GM19395 (cell line): ENCODE measurements around the gene SLC39A11.
"Not testable (repeated sequence)": the region's sequence is repeated elsewhere in the genome, so short reads cannot be mapped to it uniquely, and the experiment has no call there.

ENCODE experiments used
- ATAC-seq: cut with Tn5 transposase; IDR thresholded peaks from one replicate; pipeline ENCODE4 v1.9.1; 2021; ENCODE audit warnings: mild to moderate bottlenecking, moderate library complexity; ENCODE audit not compliant: unreplicated experiment

The SLC39A11 gene

DNA sequence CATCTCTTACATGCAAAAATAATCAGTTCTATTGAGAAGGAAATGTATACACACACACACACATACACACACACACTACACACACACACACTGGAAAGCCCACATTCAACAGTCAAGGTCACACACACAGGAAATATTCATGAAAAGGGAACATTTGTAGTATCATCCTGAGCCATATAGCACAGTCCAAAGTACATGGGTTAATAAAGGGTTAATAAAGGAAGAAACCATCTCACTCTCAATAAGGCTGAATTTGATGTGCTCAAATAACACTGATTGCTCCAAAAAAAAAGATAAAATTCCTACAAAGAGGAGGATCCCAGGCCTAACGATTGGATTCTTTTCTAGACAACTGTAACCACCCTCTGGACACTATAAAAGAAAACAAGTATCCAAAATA is 164.7 kb downstream of the SLC39A11 start:
- no peak for ATAC-seq

DNA sequence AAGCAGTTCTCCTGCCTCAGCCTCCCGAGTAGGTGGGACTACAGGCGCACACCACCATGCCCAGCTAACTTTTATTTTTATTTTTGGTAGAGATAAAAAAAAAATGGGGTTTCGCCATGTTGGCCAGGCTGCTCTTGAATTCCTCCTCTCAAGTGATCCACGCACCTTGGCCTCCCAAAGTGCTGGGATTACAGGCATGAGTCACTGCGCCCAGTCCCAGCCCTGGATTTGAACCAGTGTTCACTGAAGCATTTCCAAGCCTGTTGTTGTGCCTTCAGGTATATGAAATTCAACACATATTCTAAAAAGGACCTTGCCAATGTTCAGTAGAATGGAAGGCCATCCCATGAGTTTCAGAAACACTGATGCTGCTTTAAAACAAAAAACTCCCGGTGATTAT is 165.3 kb downstream of the SLC39A11 start:
- ATAC-seq, result no peak

DNA sequence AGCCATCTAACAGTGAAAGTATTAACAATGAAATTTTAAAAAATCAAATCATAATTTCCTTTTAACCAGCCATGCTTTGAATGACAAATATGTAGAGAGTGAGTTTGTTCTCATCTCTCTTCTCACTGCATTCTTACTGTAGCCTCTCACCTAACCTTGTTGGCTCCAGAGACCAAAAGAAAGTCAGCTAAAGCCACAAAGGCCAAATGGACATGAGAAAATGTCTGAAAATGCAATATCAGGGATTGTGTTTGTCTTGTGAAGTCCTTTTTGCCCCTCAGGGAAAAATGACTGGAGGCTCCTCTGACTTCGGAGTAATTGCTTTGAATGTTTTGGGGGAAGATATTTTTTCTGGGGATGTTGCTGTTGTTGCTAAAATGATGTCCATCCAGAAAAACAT is 166.3 kb downstream of the SLC39A11 start:
- ATAC-seq, result no peak

DNA sequence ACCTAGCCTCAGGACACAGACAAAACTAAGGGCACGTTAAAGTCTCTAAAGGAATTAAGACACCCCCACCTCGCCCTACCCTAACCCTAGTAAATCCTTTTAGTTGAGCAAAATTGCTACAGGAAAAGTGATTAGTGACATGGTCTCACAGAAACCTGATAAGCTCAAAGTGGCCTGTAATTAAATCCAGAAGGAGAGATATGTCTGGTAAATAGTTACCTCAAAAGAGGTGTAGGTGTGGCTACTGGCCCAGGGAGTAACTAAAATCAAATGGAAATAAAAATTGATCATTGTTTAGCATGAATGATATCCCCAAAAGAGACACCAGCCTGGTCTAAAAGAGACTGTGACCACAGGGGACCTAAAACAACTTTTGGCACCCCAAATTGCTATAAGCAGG is 168.3 kb downstream of the SLC39A11 start:
- ATAC-seq, result no peak

DNA sequence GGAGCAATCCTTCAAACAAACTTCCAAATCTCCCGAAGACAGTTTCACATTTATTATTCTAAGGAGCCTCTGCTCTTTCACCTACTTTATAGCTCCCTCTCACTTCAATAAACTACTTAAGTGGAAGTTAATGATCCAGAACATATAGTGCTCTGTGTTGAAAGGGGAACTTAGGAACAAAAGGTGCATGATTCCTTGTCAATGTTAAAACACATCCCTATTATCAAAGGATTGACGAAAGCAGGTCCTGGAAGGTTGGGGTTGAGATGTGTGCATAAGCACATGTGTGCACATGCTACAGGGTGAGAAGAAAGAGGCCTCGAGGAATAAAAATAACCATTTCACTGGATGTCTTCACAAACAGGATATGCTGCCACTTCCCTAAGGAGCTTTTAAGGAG is 170.3 kb downstream of the SLC39A11 start:
- ATAC-seq, result no peak

DNA sequence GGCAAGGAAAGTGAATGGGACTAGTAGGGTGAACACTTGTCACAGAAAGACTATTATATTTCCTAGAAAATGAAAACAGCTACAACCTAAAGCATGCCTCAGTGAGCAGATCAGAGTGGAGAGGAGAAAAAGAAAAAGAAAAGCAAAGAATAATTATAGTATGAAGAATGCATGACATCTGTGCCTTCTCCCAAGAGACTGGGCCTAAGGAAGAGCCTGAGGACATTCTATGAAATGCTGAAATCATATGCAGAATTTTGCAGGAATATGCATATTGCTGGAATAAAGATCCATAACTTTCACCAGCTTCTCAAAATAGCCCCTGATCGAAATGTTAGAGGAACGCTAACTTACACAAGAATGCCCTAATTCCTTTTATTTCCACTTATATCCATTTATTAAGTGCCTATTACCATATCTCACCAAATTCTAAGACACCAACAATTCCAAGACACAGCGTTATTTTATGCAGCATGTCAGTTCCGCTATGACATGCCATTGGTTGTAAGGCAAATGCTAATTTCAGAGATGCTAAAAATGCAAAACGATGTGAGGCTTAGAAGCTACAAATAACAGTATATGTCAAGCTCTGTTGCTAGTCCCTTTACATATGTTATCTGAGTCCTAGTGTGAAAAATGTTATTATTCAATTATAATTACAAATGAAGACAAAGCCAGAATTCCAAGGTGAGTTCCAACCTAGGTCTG is 171.0 kb downstream of the SLC39A11 start:
- no peak for ATAC-seq

DNA sequence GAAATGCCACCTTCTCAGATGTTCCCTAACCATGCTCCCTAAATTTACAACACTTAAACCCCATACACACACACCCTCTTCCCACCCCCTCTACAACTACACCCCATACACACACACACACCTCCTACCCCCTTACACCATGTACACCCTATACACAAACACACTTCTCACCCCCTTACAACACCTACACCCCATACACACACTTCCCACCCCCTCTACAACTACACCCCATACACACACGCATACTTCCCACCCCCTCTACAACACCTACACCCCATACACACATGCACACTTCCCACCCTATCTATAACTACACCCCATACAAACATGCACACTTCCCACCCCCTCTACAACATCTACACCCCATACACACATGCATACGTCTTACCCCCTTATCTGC is 172.0 kb downstream of the SLC39A11 start:
- no peak for ATAC-seq

DNA sequence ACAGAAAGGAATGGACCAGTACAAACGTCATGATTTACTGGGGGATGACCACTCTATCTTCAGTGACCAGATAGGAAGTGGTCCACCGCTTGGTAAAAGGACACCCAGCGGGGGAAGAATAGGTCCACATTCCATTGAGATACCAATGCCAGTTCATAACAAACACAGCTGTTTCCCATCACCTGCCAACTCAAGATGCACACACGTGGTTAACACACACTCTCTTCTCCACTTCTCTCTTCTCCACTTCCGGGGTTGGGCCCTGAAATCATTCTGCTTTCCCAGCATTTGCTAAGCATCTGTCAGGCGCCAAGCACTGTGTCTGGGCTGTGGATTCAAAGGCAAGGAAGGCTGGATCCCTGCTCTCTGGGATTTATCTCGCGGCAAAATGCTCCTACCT is 175.5 kb downstream of the SLC39A11 start:
- ATAC-seq, result no peak

DNA sequence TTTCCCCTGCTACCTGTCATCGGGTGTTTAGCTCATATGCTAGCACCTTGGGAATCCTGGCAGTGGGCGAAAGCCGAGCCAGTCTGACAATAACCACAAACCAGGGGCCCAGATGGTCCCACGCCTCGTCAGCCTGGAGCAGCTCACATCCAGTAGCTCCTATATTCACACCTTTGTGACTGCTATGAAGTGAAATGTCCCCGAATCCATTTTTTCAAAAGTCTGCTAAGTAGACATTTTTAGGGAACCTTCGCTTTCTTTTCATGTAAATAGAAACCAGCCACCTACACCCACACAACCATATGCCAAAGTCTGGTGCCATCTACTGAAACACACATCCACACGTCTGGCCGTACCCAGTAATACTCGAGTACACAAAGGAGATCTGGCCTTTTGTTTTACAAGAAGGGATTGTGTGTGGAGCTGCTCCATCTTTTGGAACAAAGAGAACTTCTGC is 176.8 kb downstream of the SLC39A11 start:
- ATAC-seq, result no peak

DNA sequence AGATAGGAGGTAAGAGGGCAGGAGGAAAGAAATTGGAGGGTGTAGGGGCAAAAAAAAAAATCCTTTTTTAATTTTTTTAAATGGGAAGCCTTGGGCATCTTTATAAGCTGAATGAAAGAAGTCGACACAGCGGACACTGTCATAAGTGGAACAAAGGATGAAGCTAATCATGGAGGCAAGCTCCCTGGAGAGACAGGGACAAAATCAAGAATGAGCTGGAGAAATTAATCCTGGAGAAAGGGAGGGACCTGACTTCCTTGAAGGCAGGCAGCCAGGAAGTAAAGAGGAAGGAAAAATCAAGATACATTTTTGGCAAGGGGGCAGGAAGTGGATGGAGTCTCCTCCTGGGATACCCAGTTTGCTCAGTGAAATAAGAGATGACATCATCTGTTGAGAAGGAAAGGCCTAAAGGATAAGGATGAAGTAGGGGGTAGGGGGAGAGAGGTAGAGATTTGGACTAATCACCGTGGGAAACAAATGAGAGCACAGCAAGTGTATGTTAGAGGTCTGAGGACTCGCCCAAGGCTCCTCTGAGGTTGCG is 179.3 kb downstream of the SLC39A11 start:
- no peak for ATAC-seq

DNA sequence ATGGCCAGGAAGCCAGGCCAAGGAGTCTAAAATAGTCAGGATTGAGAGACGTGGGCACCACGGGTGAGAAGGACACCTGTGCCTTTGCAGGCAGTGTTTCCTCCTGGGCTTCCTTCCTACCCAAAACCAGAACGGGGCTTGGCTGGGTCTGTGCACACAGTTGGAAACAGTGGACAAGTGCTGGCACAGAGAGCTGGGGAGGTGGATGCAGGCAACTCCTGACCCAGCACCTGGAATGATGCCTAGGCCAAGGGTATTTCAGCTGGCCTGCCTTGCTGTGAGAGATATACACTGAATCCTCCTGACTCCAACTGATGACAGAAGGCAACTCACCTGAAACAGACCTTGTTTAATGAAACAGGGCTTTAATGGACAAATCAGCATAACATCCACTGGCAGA is 186.2 kb downstream of the SLC39A11 start:
- no peak for ATAC-seq

DNA sequence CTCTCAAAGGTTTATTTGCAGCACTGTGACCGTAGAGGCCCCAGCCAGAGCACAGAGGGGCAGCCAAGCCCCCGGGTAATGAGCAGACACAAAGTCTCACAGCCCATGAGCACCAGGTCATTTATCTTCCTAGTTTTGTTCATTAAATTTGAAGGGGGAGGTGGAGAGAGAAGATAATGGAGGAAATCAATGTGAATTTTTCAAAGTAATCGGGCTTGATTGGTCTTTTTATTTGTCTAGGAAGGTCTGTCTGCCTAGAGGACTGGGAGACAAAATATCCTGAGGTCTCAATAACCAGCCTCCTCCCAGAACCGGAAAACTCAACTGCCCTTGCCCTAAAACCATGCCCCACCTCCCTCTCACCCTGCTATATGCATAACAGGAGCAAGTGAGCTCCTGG is 189.0 kb downstream of the SLC39A11 start:
- ATAC-seq, result no peak

DNA sequence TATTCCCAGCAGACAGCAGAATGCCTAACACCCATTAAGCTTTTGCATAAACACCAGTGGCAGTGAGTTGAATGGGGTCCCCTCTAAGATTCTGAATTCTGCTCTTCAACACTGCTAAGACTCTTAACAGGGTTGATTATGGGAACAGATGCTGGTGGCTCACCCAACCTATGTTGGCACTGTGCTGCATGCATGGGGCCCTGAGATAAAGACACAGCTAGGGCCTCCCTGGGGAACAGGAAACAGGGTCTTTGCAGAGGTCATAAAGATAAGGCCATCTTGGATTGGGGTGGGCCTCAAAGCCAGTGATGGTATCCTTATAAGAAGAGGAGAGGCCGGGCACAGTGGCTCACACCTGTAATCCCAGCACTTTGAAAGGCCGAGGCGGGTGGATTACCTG is 190.8 kb downstream of the SLC39A11 start:
- no peak for ATAC-seq

DNA sequence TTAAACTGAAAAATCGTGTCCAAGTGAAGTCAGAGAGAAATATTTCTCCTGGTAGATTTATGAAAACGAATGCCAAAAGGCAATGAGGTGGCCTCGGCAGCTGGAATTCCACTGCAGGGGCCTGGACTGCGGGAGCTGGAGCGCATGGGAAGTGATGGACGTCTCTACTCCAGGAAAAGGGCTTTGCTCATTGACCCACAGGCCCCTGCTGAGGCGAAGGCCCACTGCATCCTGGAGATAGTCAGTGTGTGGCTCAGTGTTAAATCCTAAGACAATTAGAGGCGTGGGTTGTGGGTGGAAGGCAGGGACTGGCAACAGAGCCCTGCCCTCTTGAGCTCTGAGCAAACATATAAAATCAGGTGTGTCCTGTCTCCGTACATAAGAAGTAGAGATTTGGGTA is 191.4 kb downstream of the SLC39A11 start:
- no peak for ATAC-seq

DNA sequence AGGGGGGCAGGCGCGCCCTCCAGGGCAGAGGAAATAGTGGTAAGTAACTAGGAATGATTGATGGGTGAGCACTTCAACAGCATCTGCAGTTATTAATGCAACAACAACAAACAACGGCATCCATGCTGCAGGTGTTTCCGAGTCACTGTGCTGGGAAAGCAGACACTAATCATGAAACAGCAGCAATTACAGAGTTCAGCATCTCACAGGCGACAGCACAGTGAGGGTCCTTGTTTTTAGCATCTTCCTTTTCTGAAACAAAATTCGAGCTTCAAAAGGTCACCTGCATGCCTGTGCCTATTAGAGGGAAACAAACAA is 191.9 kb downstream of the SLC39A11 start:
- no peak for ATAC-seq

DNA sequence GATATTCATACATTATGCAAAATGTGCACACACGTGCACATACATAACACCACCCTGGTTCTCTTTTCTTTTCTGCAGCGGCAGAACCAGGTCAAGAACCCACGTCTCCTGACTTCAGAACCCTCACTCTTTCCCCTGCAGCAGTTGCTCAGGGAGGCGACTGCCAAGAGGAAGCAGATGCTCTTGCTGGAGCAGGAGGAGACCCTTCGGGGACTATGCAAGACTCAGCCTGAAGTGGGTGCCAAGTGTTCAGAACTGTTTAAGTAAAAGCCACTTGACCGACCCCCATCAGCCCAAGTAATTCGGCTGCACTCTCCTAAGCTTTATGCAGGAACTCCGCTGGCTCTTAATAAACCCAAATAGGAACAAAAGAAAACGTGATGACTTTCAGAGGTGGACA is 193.8 kb downstream of the SLC39A11 start:
- ATAC-seq, result no peak

DNA sequence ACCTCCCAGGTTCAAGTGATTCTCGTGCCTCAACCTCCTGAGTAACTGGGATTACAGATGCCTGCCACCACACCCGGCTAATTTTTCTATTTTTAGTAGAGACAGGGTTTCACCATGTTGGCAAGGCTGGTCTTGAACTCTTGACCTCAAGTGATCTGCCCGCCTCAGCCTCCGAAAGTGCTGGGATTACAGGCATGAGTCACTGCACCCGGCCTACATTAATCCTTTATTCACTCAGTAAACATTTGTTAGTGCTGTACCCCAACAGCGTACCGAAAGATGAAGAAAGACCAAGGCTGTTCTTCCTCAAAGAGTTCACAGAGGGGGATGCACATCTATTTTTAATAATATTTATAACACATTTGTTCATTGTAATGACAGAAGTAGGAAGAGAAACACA is 196.2 kb downstream of the SLC39A11 start:
- not testable (repeated sequence) for ATAC-seq

DNA sequence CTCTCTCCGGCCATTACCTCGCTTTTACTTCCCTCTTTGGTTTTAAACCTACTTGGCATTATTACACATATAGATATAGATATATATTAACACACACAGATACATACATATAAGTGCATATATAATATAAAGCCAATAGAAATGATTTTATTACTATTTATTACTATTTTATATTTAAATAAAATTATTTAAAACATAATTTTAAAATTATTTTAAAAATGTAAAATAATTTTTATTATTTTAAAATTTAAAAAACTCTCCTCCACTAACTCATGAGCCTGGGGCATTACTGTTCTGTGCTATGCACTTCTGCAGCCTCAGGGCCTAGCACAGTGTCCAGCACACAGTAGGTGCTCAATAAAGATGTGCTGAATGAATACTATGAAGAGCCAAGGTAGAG is 200.9 kb downstream of the SLC39A11 start:
- ATAC-seq, result no peak

DNA sequence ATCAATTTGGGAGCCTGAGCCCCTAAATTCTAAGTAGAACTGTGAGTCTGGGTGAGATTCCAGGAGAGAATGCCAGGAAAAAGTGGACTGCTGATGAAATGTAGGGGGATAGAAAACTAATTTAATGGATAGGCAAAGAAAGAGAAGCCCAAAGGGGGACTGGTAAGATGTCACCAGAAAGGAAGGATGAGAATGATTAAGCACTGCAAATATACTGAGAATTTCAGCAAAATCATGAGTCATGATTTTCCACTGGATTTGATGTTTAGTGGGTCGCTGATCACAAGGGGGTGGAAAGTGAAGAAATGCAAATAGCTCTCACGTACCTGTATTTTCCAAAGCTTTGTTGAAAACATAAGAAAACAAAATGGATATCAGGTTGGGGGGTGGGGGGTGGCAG is 201.8 kb downstream of the SLC39A11 start:
- no peak for ATAC-seq

DNA sequence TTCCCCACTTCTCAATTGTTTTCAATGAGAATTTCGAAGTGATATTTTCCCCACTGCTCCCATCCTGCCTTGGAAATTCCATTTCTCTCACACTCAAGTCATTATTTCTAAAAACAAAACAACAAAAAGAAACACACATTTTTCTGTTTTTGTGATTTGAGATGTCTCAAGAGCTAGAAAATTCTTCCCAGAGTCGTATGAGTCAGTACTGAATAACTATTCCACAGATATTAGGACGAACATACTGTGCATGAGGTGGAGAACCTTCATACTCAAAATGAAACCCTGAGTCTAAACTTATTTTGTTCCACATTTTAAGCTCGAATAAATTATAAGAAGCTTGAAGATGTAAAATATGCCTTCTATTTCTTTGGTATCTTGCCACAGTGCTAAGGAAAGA is 204.6 kb downstream of the SLC39A11 start:
- no peak for ATAC-seq

DNA sequence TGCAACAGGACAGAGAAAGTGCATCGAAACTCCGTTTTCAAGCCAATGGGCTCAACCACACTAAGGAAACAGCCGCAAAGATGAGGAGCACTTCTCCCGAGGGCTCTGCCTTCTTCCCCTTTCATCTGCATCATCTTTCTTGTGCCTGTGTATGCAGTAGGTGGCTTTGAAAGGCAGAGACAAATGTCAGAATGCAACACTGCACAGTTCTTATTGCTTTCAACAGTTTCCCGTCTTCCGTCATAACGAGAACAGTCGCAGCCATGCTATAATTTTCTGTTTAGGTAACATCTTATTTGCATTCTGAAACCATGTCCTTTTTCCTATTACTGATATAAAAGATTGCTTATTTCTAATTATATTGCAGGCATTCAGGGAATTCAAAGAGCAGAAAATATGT is 205.2 kb downstream of the SLC39A11 start:
- ATAC-seq, result no peak

DNA sequence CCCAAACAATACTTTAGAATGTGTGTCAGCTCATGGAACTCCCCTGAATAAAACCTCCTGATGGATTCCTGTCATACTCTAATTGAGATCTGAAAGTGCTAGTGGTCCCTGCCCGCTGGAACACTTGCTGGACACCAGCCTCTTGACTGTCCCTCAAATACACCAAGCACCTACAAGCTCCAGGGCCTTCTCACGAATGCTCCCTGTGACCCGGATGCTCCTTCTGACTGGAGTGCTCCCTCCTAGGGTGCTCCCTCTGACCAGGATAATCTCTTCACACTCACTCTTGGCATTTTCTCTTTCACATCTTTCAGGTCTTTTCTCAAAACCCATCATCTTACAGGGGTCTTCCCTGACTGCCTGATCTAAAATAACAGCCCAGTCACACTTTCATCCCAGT is 205.9 kb downstream of the SLC39A11 start:
- no peak for ATAC-seq

DNA sequence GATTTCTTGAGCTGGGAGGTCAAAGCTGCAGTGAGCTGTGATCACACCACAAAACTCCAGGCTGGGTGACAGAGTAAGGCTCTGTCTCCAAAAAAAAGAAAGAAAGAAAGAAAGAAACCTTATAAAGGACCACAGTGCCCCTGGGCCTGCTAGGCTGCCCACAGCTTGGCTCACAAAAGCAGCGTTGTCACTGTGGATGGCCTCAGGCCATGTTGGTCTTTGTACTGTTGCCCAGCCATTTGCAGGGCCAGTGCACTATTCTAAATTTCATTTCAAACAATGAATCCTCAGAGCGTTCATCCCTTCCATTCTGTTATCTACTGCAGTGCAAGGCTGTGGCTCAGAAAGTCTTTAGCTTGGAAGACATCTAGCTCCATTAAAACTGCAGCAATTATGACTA is 208.4 kb downstream of the SLC39A11 start:
- ATAC-seq, result no peak
